AG04450 (cell line): Measurements from ENCODE around the gene RPS6KB2. TPM values are rescaled to one million over a fixed set of nuclear protein-coding genes. Genes with fewer than 3 reads are reported as not detected.

ENCODE experiments used
- CTCF ChIA-PET: fragments of 300-600, 350-600 bp; formaldehyde crosslinking; extraction: SDS; loops from one replicate; lab custom pipeline; 2022; ENCODE audit warnings: antibody characterized with exemption, inconsistent platforms; lab: Charles Lee
- POLR2A ChIA-PET: fragments of 350-600 bp; formaldehyde crosslinking; extraction: SDS; loops from one replicate; lab custom pipeline; 2021; ENCODE audit warnings: antibody characterized with exemption, inconsistent platforms; lab: Yijun Ruan, JAX
- DNase-seq: peaks from one replicate; pipeline ENCODE4 v3.0.0-alpha.2; 2011; ENCODE audit warnings: low read depth, low spot score
- H3K27ac ChIP-seq: one replicate; pipeline ENCODE4 v1.5.1; 2012; ENCODE audit warnings: low read depth, low read length, control low read depth
- H3K27me3 ChIP-seq: one replicate; pipeline ENCODE4 v1.6.0; 2012; ENCODE audit warnings: low read length; ENCODE audit not compliant: control insufficient read depth, insufficient read depth
- H3K4me3 ChIP-seq: 2 replicates; pipeline ENCODE4 v1.5.1; 2011; ENCODE audit warnings: mild to moderate bottlenecking, low read depth, low read length, control low read depth
- H3K9me3 ChIP-seq: 2 replicates; pipeline ENCODE4 v1.5.1; 2012; ENCODE audit warnings: low read length; ENCODE audit not compliant: control insufficient read depth, insufficient read depth
- CTCF ChIP-seq: IDR thresholded peaks from 2 replicates; pipeline ENCODE4 v1.5.1; 2011; ENCODE audit warnings: low read depth, low read length, control low read depth, inconsistent platforms
- polyA plus RNA-seq: library from polyadenylated mRNA; depleted of rRNA; stranded (reverse); fragments of >200 nt; gene quantifications from 2 replicates; pipeline ENCODE4 v1.2.3, GENCODE V29; 2011

Gene RPS6KB2
- polyA plus RNA-seq, 1 experiment: 36.0 TPM

- ChIA-PET POLR2A (interaction anchor here (1.2 kb wide), 1 partner anchor 15 kb away, joined by 3 read pairs; no protein-coding TSS in a partner anchor), CTCF (no interaction called here)
- Histone ChIP-seq H3K27me3 (peaks cover 14% of the 10 kb centered on the region), H3K9me3 (peaks cover 3% of the 10 kb centered on the region; the same call in 1 of the 2 replicates), H3K27ac (no peak overlapping the region), H3K4me3 (no peak overlapping the region)
- DNase-seq: no peak
- no peak for TF ChIP-seq CTCF
Observed at GRCh38 chr11:67405196-67405567, 23.1 kb upstream of the RPS6KB2 start.

GRCh38 chr11:67405688-67406339 lies 22.5 kb upstream of the RPS6KB2 start:
- H3K27ac ChIP-seq: no peak overlapping the region
- no peak for TF ChIP-seq CTCF
- DNase-seq: no peak
- POLR2A ChIA-PET: no interaction called here
- CTCF ChIA-PET: no interaction called here
- H3K4me3 ChIP-seq: no peak overlapping the region
- H3K27me3 ChIP-seq: peaks cover 20% of the 10 kb centered on the region
- peaks cover 3% of the 10 kb centered on the region; the same call in 1 of the 2 replicates for H3K9me3 ChIP-seq

GRCh38 chr11:67406420-67406968 lies 21.8 kb upstream of the RPS6KB2 start:
- POLR2A ChIA-PET: no interaction called here
- H3K27me3 ChIP-seq: peaks cover 21% of the 10 kb centered on the region
- DNase-seq: no peak
- no peak overlapping the region for H3K27ac ChIP-seq
- CTCF ChIA-PET: no interaction called here
- no peak for TF ChIP-seq CTCF
- no peak overlapping the region for H3K4me3 ChIP-seq
- no peaks in the 10 kb centered on the region; the same call in 1 of the 2 replicates for H3K9me3 ChIP-seq

- Histone ChIP-seq H3K27ac (no peak overlapping the region), H3K9me3 (no peaks in the 10 kb centered on the region; the same call in 1 of the 2 replicates), H3K4me3 (no peak overlapping the region), H3K27me3 (peaks cover 24% of the 10 kb centered on the region)
- no peak for TF ChIP-seq CTCF
- DNase-seq: no peak
- CTCF ChIA-PET: no interaction called here
- POLR2A ChIA-PET: interaction anchor here (1.1 kb wide), 1 partner anchor 1506 kb away, joined by 4 read pairs; no protein-coding TSS in a partner anchor
Observed at GRCh38 chr11:67406969-67407687, 21.2 kb upstream of the RPS6KB2 start.
